Activated naive CD8-positive, alpha-beta T cell treated with anti-CD3 and anti-CD28 coated beads, Interleukin-2, amount 50 U/mL, for 16 hours (primary cell): ENCODE measurements around the gene GPX1.
"Not testable (repeated sequence)": the region's sequence is repeated elsewhere in the genome, so short reads cannot be mapped to it uniquely, and the experiment has no call there.

Experiments used
- DNase-seq: peaks from one replicate; pipeline ENCODE4 v3.0.0-alpha.2; 2020; ENCODE audit warnings: low read depth, low spot score

Gene GPX1

GRCh38 chr3:49357443-49358216 is 523 bp downstream of the GPX1 start:
- peak; percentile 4 for DNase-seq

GRCh38 chr3:49357095-49357442 is 1.1 kb downstream of the GPX1 start:
- DNase-seq = not testable (repeated sequence)

- no peak for DNase-seq
Measured at GRCh38 chr3:49352890-49353421, 5.2 kb downstream of the GPX1 start.

- DNase-seq = no peak
Measured at GRCh38 chr3:49352281-49352680, 5.9 kb downstream of the GPX1 start.

- DNase-seq = no peak
Measured at GRCh38 chr3:49351521-49352011, 6.6 kb downstream of the GPX1 start.

GRCh38 chr3:49349348-49350114 is 8.6 kb downstream of the GPX1 start:
- DNase-seq = no peak

- DNase-seq = not testable (repeated sequence)
Measured at GRCh38 chr3:49348361-49348760, 9.8 kb downstream of the GPX1 start.

GRCh38 chr3:49346797-49347251 is 11.3 kb downstream of the GPX1 start:
- no peak for DNase-seq

- no peak for DNase-seq
Measured at GRCh38 chr3:49343163-49343562, 15.0 kb downstream of the GPX1 start.

- no peak for DNase-seq
Measured at GRCh38 chr3:49341996-49342395, 16.2 kb downstream of the GPX1 start.

- peak; percentile 86 for DNase-seq
Measured at GRCh38 chr3:49339941-49340800, 18.0 kb downstream of the GPX1 start, which contains the start of gene USP4. USP4 (minus strand) TSS chr3:49340053; CDS start chr3:49340024, 29 bp downstream.

GRCh38 chr3:49339581-49339940 is 18.6 kb downstream of the GPX1 start:
- no peak for DNase-seq

- DNase-seq = no peak
Measured at GRCh38 chr3:49333916-49334633, 24.1 kb downstream of the GPX1 start.

GRCh38 chr3:49333091-49333490 is 25.1 kb downstream of the GPX1 start:
- no peak for DNase-seq

GRCh38 chr3:49329186-49329585 is 29.0 kb downstream of the GPX1 start:
- no peak for DNase-seq

- DNase-seq = not testable (repeated sequence)
Measured at GRCh38 chr3:49328350-49328749, 29.8 kb downstream of the GPX1 start.

GRCh38 chr3:49327485-49327884 is 30.7 kb downstream of the GPX1 start:
- no peak for DNase-seq

- no peak for DNase-seq
Measured at GRCh38 chr3:49324768-49325167, 33.4 kb downstream of the GPX1 start.

- DNase-seq = no peak
Measured at GRCh38 chr3:49316696-49317457, 41.3 kb downstream of the GPX1 start.
